GM10847 (cell line): Measurements from ENCODE around the gene IGF1R.

Experiments used
- POLR2A ChIP-seq: IDR thresholded peaks from 2 replicates; pipeline ENCODE4 v1.6.1; 2011; ENCODE audit not compliant: insufficient read length; ENCODE audit errors: extremely low read depth

The IGF1R gene

DNA sequence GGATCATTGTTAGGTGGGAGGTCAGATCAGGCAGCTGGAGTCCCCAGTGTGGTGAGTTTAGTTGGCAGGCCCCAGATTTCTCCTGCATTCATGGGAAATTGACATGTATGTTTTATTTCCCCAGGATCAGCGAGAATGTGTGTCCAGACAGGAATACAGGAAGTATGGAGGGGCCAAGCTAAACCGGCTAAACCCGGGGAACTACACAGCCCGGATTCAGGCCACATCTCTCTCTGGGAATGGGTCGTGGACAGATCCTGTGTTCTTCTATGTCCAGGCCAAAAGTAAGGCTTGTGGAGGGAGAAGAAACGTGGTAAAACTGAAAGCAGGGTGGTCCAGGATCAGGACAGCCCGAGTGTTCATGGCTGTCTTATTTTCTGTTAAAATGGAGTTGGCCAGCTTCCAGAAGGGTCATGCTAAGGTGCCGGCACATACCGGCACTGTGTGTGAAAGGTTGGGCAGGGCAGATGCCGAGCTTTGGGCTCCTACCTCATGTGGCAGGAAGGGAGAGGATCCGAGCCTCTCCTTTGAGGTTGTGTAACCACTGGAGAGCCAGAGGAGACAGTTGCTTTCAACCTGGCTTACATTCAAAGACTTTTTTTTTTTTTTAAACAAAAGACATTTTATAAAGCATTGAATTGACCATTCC lies 276.2 kb downstream of the IGF1R start:
- no peak for TF ChIP-seq POLR2A

DNA sequence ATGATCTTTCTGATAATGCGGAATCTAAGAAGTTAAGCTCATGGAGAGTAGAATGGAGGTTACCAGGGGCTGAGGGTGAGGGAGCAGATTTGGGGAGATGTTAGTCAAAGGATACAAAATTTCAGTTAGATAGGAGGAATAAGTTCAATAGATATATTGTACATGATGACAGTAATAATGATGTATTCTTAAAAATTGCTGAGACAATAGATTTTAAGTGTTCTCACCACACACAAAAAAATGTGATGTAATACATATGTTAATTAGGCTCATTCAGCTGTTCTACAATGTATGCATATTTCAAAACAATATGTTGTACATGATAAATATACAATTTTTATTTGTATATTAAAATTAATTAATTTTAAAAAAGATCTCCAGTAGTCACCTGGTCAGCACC lies 277.9 kb downstream of the IGF1R start:
- no peak for TF ChIP-seq POLR2A

DNA sequence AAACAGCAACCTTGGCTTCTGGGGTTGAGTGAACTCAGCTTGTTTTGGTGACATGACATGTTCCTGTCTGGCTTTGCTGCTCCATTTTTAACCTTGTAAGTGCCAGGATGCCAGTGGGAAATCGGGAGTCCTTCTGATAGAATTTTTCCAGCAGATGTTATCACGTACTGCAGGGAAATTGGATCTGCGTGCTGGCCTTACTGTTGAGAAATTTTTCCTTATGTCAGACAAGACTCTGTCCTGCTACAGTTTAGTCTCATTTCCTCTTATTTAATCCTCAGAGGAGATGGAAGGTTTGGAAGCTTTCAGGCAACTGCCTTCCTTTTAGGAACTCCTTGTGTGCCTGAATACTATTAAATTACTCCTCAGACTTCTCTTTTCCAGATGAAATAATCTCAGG lies 278.7 kb downstream of the IGF1R start:
- no peak for TF ChIP-seq POLR2A

- TF ChIP-seq POLR2A: no peak
Measured at GRCh38 chr15:98927996-98928395, 279.7 kb downstream of the IGF1R start.

DNA sequence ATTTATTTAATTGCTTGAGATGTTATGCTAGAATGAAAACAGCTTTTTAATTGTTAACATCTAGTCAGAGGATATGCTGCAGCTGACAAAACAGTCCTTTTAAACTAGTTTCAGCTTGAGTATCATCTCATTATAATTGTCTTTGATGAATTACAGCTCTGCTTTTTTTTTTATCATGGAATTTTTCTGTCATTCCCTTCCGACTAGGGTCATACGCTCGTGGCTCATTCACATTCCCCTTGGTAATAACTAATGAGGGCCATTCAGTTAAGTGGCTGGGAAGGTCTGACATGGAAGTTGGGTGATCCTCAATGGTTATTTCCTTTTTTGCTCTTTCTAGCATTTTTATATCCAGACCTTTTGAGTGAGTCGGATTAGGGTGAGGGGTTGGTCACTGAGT lies 282.2 kb downstream of the IGF1R start:
- TF ChIP-seq POLR2A: no peak

DNA sequence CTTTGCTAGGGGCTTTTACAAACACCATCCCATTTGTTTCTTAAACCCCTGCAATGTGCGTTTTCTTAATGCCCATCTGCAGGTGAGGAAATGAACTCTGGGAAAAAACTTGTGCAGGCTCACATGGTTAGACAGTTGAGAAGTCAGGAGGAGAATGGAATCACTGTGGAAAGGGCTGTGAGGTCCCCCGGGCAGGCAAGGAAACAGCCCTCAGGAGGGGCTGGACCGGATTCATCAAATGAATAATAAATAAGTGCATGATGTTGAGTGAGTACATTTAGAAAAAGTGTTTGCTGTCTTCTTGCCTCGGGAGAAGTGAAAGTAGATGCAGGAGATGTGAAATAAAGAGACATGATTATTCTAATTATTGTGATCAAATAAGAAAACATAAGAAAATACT lies 282.7 kb downstream of the IGF1R start:
- TF ChIP-seq POLR2A: no peak

- no peak for TF ChIP-seq POLR2A
Measured at GRCh38 chr15:98933406-98933805, 285.1 kb downstream of the IGF1R start.

DNA sequence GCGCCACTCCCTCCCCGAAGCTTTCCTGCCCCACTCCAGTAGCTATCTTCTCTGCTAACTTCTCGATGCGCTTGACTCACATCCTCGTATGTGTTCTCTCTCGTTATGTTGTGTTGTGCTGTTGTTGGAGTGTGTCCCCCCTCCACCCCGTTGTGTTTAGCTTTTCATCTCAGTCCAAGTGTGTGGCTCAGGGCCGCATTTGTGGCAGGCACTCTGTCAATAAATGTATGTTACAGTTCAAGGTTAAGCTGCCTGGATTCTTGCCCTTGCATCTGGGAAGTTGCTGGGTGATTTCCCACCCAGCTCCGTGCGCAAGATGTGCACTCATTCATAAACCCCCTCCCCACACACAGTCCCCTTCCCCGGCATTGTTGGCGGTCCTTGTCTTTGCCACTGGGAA lies 287.4 kb downstream of the IGF1R start:
- TF ChIP-seq POLR2A: no peak

DNA sequence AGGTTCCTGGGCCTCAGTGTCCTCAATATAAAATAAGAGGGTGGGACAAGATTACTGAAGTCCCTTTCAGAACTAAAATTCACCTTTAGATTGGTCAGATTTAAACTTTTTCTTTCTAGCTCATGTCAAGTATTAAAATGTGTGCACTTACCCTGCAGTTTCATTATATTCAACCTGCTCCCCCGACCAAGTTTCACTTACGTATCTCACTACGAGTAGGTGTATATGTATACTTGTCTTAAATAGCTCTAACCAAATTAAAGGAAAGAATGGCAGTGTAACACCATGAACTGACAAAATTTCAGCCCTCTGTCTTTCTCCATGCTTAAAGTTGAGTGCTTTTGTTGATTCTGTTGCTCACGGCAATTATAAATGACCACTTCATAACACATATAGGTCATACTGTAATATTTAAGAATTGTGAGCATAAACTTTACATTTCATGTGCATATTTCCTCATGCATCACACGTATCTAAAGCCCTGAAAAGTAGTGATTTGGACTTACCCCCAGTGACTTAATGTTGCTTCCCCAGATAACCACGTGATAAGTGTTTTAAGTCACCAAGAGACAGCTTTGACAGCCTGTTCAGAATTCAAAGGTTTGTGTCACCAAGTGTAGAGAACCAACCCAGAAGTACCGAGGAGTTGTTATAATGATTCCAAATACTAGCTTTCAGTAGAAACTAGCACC lies 289.2 kb downstream of the IGF1R start:
- no peak for TF ChIP-seq POLR2A

DNA sequence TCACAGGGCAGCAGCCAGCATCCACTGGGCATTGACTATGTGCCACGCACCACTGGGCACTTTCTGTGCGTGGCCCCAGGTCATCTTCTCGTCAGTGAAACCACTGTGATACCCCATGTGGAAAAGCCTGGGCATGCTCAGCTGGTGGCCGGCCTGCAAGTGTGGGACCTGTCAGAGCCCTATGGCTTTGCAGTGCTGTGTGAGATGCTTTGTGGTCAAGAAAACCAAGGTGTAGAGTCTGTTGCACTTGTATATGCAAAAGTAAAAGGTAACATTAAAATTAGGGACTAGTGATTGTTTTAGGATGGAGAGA lies 289.7 kb downstream of the IGF1R start:
- TF ChIP-seq POLR2A: no peak

DNA sequence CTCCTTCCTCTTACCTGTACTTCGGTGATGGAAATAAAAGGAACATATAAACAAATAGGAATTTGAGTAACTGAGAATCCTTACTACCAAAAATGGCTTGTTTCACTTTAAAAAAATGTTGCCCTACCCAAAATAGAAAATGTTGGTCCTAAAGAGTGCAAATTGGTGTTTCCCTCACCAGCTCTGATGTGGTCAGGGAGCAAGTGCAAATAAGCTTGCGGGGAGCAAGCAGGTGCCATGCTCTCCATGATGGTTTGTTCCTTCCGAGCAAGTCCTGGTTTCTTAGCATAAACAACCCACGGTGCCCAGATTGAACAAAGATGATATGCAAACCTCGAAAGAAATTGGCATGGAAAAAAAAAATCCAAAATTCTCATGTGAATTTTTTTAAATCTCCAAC lies 290.5 kb downstream of the IGF1R start:
- no peak for TF ChIP-seq POLR2A

GRCh38 chr15:98939311-98940080 lies 291.2 kb downstream of the IGF1R start:
- no peak for TF ChIP-seq POLR2A

- TF ChIP-seq POLR2A: no peak
Measured at GRCh38 chr15:98941595-98942255, 293.4 kb downstream of the IGF1R start.

DNA sequence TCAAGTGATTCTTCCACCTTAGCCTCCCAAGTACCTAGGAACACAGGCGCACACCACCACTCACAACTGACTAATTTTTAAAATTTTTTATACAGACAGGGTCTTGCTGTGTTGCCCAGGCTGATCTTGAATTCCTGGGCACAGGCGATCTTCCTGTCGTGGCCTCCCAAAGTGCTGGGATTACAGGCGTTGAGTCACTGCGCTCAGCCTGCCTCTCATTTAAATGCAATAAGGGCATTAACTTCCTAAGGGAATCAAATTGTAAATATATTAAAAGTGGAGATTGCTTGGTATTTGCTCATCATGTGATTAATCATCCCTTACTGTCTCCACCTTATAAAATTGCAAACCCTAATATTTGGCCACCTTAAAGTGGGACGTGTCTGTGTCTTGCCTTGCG lies 294.1 kb downstream of the IGF1R start:
- no peak for TF ChIP-seq POLR2A

DNA sequence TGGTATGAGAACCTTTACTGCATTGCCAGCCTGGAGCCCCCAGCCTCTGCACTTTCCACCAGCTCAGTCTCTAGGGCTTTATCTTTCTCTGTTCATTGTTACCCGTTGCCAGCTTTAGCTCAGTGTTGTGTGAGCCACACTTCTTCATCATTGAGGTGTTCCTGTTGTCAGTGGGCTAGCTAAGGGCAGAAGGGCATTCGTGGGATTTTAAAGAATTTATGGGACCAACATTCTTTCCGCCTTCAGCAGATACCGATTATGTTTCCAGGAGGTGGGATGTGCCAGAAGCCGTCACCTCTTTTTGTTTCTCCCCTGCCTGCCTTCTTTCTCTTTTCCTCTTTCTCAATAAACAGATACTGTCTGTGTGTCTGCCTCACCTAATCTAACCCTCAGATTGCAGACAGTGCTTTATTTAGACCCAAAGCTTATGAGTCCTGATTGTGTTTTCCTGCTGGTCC lies 294.7 kb downstream of the IGF1R start:
- TF ChIP-seq POLR2A: no peak
